Jurkat, Clone E6-1 (cell line): ENCODE data around the gene HUNK.

Source experiments
- DNase-seq: peaks from one replicate; pipeline ENCODE4 v3.0.0-alpha.2; 2011; ENCODE audit warnings: low read depth, low spot score
- H3K4me3 ChIP-seq: 2 replicates; pipeline ENCODE4 v1.5.1; 2011; ENCODE audit warnings: mild to moderate bottlenecking, low read length, control low read depth, moderate library complexity

HUNK gene

DNA sequence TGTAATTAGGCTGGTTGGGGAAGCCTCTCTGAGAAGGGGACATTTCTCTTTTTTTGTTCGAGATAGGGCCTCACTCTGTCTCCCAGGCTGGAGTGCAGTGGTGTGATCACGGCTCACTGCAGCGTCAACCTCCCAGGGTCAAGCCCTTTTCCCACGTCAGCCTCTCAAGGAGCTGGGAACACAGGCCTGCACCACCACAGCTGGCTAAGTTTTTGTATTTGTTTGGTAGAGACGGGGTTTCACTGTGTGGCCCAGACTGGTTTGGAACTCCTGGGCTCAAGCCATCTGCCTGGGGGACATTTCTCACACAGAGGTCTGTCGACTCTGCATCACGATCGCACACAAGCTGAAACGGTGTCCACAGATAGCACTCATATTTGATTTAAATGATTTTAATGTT lies 39.7 kb downstream of the HUNK start:
- DNase-seq, result no peak
- H3K4me3 ChIP-seq, result no peak overlapping the region

DNA sequence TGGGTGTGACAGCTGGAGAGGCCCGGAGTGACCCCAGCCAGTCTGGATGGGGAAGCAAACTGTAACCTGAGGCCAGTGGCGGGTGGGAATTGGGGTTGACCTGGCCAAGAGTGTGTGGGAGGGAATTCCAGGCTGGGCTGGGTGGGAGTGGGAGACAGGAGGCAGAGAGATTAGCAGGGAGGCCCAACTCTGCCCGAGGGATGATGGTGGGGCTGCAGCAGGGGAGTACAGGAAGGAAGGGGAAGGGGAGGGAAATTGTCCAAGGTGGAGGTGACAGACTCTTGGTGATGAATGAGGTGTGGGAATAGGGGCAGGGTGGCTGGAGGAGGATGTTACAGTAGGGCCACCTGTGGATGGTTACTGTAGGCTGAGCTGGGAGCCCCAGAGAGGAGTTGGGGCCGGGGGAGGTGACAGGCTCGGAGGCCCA lies 40.4 kb downstream of the HUNK start:
- no peak for DNase-seq
- H3K4me3 ChIP-seq, result no peak overlapping the region

DNA sequence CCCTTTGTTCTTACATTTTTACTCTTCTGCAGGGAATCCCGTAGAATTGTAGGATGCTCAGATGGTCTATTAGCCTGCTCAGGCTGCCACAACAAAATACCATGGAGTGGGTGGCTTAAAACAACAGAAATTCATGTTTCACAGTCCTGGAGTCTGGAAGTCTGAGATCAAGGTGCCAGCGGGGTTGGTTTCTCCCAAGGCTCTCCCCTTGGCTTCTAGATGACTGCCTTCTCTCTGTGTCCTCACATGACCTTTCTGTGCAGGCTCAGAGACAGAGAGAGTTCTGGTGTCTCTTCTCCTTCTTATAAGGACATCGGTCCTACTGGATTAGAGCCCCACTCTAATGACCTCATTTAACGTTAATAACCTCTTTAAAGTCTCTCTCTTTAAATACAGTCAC lies 41.7 kb downstream of the HUNK start:
- no peak overlapping the region for H3K4me3 ChIP-seq
- DNase-seq, result no peak

DNA sequence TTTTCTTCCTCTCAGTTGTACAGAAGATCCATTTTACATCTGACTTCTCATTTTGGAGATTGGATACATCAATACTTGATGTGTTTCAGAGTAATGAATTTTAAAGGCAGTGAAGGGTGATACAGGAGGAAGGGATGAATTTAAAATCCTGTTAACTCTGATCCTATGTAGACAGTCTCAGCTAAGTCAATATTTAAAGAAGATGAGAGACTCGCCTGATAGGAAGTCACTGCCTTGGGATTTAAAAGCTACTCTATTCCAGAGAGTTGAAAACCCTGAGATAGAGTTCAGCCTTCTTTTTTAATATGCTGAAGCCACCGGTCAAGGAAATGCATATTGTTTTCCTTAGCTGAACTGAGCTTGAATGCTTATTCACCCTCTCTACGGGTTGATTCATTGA lies 42.7 kb downstream of the HUNK start:
- no peak for DNase-seq
- no peak overlapping the region for H3K4me3 ChIP-seq

DNA sequence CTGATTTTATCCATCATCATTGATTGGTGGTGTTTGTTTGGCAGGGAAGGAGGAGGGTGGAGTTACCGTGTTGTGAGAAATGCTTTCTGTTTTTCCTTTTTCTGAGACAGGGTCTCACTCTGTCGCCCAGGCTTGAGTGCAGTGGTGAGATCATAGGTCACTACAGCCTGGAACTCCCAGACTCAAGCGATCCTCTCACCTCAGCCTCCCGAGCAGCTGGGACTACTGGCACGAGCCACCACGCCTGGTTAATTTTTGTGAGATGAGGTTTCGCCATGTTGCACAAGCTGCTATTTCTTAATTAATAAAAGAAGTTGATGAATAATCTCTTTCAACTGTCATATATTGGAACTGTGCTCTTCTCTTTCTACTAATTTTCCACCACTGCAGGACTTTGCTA lies 44.3 kb downstream of the HUNK start:
- no peak overlapping the region for H3K4me3 ChIP-seq
- DNase-seq, result no peak

DNA sequence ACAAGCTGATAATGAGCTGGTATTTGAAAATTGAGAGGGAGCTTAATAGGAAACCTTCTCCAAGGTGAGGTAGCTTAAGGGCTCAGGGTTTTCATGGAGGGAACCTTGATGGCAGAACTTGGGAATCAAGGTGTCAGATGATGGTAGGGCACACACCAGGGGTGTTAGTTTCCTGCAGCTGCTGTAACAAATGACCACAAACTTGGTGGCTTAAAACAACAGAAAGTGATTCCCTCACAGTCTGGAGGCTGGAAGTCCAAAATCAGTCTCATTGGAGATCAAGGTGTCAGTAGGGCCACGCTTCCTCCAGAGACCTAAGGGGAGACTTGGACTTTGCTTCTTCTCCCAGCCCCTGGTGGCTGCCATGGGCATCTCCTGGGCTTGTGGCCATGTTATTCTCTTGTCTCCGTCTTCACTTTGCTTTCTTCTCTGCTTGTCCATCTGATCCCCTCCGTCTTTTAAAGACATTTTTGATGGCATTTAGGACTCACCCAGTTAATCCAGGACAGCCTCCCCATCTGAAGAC lies 45.5 kb downstream of the HUNK start:
- no peak overlapping the region for H3K4me3 ChIP-seq
- no peak for DNase-seq

DNA sequence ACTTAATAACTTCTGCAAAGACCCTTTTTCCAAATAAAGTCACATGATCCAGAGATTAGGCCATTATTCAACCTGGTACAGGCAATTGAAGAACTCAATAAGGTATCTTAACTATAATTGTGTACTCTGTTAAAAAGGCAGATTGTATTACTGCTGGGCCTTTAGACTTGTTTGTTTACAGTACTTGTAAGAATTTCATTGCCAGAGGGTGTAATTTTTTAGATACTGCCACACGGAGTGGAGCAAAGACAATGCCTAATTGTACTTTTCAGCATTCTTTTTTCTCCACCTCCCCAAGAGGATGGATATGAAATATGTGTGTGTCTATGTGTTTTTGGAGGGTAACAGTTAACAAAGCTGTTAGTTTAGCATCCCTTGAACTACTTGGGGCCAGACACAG lies 47.5 kb downstream of the HUNK start:
- no peak for DNase-seq
- no peak overlapping the region for H3K4me3 ChIP-seq

DNA sequence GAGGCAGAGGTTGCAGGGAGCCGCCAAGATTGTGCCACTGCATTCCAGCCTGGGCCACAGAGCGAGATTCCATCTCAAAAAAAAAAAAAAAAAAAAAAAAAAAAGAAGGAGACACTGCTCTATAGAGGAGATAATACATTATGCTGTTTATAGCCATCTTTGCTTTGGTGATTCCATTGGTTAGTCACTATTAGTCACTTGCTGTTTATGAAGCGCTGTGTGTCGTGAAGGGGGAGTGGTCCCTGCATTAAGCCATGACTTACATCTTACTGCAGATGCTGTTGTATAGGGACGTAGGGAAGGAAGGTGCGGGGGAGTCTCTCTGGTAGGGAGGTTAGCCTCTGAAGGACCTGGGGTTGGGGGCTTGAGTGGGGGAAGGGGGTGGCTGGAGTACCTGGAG lies 48.3 kb downstream of the HUNK start:
- no peak overlapping the region for H3K4me3 ChIP-seq
- DNase-seq, result no peak

DNA sequence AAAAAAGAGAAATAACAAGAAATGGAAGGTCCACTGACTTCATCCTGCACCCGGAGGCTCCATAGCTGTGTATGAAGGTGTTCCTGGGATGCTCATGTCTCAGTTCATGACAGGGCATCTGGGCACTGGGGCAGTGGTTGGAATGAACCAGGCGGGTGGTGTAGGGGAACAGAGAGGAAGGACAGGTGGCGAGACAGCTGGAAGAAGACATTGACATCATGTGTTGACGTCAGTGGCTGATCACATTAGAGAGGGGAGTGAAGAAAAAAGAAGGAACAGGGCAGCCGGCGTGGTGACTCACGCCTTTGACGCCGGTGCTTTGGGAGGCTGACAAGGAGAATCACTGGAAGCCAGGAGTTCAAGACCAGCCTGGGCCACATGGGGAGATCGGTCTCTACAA lies 50.1 kb downstream of the HUNK start:
- DNase-seq, result no peak
- H3K4me3 ChIP-seq, result no peak overlapping the region

DNA sequence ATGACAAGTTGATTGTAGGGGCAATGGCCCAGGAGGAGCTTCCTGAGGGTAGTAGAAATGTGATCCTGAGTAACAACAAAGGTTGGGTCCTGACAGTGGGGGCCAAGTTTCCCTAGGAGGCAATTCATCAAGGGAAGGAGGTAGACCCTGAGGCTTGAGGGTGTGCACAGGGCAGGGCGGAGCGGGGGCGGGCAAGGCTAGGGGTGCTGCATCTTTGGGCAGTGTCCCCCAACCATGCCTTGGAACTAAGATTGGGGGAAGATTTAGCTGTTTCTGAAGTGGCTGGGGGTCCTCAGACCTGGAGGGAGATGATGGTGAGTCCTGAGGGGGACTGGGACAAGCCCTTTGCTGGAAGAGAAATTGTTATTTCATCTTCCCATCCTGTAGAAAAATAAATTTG lies 50.9 kb downstream of the HUNK start:
- H3K4me3 ChIP-seq, result no peak overlapping the region
- DNase-seq, result no peak

DNA sequence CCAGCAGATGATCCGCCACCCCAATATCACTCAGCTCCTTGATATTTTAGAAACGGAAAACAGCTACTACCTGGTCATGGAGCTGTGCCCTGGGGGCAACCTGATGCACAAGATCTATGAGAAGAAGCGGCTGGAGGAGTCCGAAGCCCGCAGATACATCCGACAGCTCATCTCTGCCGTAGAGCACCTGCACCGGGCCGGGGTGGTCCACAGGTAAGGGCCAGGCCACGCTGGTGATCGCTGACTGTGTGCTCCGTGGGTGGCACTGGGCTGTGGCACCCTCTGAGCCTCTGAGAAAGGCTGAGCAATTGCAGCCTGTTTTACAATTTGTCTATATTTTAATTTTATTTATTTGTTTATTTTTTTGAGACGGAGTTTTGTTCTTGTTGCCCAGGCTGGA lies 51.7 kb downstream of the HUNK start:
- no peak for DNase-seq

DNA sequence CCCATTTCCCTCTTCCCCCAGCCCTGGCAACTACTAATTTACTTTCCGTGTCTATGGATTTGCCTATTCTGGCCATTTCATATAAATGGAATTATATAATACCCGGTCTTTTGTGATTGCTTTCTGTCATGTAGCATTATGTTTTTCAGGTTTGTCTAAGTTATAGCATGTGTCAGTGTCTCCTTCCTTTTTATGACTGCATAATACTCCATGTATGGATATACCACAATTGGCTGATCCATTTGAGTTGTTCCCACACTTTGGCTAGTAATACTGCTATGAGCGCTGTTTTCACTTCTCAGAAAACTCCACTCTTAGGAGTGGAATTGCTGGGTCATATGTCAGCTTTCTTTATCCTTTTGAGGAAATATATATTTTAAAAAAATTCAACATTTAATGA lies 53.7 kb downstream of the HUNK start:
- no peak overlapping the region for H3K4me3 ChIP-seq
- DNase-seq, result no peak

More for the DNA sequence above, 51.7 kb downstream of the HUNK start:
- H3K4me3 ChIP-seq, result no peak overlapping the region

DNA sequence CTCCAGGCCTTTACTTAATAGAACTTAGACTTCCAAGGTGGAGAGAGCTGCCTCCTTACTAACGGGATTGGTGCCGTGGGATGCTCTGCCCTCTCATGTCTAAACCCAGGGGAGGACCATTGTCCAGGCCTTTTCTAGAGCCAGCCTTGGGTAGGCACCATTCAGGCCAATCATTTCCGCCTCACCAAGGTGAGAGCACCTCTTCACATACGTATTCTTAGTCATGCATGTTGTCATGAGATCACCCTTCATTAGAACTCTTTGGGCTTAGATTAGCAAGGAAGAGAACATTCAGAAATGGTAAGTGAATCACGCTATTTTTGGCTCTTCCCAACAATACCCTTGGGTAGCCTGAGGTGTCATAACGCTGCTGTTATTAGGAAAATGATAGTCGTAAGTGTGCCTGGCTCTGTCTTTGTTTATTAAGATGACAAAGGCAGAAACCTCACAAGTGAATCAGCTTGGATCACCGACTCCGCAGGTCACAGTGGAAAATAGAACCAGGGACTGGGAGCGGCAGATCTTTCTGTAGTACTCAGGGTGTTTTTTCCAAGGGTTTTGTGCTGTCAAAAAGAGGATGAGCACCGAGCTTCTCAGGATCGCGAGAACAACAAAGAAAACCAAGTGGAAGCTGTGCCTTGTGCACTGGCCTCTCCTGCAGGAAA lies 55.0 kb downstream of the HUNK start:
- H3K4me3 ChIP-seq, result no peak overlapping the region
- no peak for DNase-seq

DNA sequence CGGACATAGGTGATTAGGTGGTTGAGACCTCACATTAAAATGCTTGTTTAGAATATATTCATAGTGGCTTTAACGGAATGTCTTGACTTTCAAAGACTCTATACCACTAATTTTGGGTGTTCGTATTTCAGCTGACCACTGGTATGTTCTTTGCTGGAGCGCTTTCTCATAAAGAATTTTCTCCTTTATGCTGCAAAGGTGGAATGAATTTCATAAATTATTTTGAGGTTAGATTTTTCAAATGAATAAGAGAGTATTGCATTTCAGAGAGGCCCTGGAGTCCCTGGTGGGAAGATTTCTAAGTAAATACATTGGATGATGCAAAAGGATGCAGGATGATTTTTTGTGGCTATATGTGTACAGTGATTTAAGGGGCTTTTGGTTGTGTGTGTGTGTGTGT lies 55.8 kb downstream of the HUNK start:
- no peak for DNase-seq

DNA sequence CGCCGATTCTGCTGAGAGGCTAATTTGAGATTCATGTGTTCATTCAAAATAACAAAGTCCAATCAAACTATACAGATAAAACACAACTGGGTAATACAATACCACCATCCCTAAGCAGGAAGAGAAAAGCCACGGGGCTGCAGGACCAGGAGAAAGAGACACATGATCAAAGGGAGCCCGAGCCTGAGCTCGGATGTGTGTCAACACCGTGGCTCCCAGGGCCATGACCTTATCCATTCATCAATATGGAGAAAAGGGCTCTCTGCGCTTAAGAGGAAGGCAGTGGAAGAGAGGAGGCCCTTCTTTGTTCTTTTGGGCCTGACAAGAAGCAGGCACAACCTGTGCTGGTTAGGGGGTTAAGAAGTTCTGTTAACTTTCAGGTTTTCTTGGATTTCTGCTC lies 56.7 kb downstream of the HUNK start:
- no peak for DNase-seq
- no peak overlapping the region for H3K4me3 ChIP-seq

More for the DNA sequence above, 55.8 kb downstream of the HUNK start:
- H3K4me3 ChIP-seq, result no peak overlapping the region

DNA sequence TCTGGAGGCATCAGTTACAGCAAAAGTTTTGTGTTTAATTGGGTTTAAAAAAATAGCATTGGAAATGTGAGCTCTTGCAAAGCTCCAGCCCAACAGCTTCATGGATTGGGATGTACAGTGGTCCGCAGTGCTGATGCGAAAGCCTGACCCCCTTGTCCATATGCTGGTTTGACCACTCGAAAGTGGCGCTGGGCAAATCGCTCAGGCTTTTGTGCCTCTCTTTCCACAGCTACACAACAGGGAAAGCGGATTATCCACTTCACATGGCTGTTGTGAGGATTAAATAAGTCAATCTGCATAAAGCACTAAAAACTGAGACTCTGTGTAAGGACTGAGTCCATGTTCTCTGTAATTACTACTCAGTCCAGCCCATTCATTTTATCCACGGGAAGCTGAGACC lies 57.2 kb downstream of the HUNK start:
- no peak for DNase-seq
- no peak overlapping the region for H3K4me3 ChIP-seq

DNA sequence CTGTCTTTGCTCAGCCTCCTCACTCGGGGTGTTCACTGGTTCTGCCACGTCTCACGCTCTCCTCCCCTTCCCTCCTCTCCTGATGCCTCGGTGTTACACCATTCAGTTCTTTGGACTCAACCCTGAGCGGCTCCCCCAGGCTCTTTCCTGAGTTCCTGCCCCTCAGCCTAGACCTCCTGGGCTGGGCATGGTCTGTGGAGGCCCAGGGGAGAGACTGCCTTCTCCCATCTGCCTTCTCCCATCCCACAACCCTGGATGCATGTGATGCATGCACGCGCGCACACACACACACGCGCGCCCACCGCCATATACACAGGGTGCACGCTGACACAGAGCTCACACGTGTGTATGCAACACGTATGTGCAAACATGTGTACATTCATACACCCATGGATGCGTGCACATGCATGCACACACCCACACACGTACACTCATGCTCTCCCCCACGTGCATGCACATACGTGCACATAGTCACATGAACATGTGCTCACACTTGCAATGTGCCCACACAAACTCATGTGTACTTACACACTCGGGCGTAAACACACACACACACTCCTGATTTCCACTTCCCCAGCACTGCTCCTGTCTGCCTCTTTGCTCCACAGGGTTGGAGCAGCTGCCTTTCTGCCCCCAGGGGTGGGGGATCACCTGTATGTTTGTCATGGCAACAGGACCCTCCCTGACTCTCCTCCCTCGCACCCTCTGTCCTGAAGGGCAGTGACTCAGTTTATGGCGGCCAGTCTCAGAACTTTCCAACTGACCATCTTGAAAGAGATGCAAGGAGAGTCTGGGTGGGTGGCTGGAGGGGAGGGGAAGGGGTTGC lies 59.0 kb downstream of the HUNK start:
- H3K4me3 ChIP-seq, result no peak overlapping the region

DNA sequence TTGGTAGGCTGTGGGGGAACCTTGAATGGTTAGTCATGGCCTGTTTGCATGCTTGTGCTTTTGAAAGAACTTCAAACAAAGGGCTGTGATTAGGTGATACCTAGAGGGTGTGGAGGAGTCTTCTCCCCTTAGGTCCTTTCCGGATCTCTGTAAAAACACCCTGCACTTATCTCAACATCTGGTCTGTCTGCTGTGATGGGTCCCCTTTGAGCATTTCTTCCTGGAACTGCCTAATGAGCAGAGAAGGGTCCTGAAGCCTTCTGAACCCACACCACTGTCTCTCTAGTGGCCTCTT lies 59.6 kb downstream of the HUNK start:
- no peak overlapping the region for H3K4me3 ChIP-seq
- DNase-seq, result no peak

More for the DNA sequence above, 59.0 kb downstream of the HUNK start:
- no peak for DNase-seq

DNA sequence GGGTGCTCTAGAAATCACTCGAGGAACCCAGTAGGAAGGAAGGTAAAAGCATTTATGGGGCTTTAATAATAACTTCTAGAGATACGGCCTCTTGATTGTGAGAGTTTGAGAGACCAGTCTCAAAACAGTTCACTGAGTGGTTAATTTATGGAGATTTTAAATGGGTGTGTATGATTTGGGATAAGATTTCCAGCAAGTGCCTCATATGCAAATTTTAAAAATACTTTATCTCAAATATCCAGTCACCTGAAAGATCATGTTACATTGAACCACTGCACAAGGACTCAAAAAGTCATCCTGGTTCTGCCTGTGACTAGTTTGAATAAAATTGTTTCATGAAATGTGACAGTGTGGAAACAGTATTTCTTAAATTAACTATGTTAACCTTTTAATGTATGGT lies 64.5 kb downstream of the HUNK start:
- H3K4me3 ChIP-seq, result no peak overlapping the region
- DNase-seq, result no peak

DNA sequence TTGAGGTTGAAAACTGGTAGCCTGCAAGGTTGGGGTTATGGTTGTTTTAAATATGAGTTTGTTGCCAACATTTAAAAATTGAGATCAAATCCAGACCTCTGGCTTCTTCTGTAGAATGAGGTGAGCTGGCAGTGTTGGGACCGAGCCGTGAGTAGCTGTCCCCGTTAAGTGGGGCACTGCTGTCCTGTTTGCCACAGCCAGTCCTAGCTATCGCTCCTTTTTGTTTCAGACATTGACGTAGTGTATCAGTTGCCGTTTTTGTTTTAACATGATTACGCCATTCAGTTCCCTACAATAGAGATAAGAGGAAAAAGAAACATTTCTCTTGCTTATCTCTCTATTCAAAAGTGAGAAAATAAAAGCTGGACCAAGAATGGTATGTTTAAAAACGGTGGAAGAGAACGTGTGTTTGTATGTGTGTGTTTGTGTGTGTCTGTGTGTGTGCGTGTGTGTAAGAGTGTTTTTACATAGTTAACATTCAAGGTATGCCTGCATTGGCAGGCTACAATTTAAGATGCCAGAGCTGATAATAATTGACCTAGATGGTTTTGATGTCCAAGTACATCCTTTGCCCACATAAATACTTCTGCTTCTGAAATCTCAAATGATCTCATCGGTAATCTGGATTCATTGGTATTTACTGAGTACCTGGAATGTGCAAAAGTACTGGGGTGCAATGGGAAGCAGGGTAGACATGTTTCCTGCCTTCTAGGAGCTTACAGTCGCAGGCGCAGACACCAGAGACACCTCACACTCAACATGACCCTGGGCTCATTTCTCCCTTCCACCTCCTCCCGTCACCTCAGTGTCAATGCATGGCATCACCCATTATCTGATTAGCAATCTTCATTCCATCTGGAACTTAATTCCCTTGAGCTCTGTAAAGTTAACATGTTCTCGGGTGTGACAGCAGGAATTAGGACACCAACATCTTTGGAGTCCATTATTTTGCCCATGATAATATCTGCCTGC lies 65.8 kb downstream of the HUNK start:
- no peak for DNase-seq
- no peak overlapping the region for H3K4me3 ChIP-seq
